Dedifferentiated amniotic fluid mesenchymal stem cell (primary cell): ENCODE data around the gene PXYLP1.
"Not testable (repeated sequence)": the region's sequence is repeated elsewhere in the genome, so short reads cannot be mapped to it uniquely, and the experiment has no call there.

Experiments used
- DNase-seq: peaks from one replicate; pipeline ENCODE4 v3.0.0-alpha.2; 2016; ENCODE audit errors: extremely low spot score

The PXYLP1 gene

DNA sequence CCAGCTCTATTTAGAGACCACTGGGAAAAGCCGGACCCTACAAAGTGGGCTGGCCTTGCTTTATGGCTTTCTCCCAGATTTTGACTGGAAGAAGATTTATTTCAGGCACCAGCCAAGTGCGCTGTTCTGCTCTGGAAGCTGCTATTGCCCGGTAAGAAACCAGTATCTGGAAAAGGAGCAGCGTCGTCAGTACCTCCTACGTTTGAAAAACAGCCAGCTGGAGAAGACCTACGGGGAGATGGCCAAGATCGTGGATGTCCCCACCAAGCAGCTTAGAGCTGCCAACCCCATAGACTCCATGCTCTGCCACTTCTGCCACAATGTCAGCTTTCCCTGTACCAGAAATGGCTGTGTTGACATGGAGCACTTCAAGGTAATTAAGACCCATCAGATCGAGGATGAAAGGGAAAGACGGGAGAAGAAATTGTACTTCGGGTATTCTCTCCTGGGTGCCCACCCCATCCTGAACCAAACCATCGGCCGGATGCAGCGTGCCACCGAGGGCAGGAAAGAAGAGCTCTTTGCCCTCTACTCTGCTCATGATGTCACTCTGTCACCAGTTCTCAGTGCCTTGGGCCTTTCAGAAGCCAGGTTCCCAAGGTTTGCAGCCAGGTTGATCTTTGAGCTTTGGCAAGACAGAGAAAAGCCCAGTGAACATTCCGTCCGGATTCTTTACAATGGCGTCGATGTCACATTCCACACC, 60.9 kb downstream of the PXYLP1 start:
- DNase-seq: no peak

- DNase-seq: no peak
Observed at GRCh38 chr3:141294301-141294700, 62.7 kb downstream of the PXYLP1 start.

DNA sequence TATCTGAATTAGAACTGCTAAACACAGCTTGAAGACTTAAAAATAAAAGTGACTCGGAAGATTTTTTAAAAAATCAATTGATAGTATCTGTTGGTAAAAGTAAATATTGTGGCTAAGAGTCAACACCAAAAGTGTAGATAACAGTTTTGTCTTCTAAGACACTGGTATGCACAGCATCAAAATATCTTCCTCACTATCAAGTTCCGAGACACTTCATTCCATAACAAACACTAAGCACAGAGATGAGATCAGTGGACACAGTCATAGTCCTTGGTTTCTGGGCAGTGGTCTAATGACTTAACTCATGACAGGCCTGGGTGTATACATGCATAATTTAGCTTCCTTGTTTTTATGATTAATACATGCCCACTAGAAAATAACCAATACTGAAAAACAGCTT, 63.2 kb downstream of the PXYLP1 start:
- DNase-seq: peak; percentile 61

DNA sequence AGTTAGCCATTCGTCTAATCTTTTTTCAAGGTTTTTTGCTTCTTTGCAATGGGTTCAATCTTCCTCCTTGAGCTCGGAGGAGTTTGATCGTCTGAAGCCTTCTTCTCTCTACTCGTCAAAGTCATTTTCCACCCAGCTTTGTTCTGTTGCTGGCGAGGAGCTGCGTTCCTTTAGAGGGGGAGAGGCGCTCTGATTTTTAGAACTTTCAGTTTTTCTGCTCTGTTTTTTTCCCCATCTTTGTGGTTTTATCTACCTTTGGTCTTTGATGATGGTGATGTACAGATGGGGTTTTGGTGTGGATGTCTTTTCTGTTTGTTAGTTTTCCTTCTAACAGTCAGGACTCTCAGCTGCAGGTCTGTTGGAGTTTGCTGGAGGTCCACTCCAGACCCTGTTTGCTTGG, 68.8 kb downstream of the PXYLP1 start:
- not testable (repeated sequence) for DNase-seq

GRCh38 chr3:141302364-141303141, 70.9 kb downstream of the PXYLP1 start:
- DNase-seq: peak; percentile 87

DNA sequence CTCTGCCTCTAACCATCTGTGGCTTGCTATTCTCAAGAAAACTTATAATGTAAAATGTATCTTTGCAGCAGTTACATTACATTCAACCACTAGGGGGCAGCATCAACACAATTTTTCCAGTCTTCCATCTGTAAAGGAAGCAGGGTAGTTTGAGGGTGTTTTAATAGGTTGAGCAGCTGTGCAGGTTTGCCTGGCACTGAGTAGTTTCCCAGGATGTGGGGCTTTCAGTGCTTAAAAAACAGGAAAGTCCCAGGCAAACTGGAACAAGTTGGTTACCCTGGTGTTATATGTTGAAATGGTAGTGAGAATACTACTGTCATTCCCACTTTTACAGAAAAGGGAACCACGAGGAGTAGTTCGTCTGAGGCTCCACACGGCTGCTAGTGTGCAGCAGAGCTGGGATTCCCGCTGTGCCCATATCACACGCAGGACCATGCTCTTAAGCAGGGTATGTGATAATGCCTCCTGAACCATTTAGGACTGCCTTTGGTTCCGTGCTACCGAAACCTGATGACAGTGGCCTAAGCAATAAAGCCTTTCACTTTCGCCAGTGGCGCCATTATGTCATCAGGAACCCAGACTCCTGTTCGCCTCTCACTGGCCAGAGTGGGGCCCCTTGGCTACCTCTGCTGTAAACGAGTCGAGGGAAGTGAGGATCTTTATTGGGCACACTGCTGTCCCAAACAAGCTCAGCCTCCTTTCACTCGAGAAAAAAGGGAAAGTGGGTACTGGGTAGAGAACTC, 72.0 kb downstream of the PXYLP1 start:
- DNase-seq: peak; percentile 88

GRCh38 chr3:141305436-141305835, 73.8 kb downstream of the PXYLP1 start:
- DNase-seq: no peak

GRCh38 chr3:141306276-141306675, 74.7 kb downstream of the PXYLP1 start:
- DNase-seq: no peak

DNA sequence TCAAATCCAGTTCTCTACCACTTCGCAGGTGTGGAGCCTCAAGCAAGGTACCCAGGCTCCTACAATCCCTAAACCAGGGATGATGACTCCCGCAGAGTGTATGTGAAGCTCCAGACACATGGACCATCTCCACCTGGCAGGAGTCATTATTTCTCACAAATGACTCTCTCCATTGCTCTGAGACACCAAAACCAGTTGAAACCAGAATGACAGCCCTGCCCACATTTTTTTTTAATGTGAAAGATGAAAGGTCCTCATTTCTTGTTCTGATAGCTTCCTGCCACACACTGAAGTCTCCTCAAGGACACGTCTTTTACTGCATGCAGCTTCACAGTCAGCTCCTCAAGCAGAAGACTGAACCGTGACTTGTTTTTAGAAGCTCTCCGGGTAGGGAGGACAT, 75.3 kb downstream of the PXYLP1 start:
- DNase-seq: no peak

GRCh38 chr3:141307351-141308059, 75.9 kb downstream of the PXYLP1 start:
- no peak for DNase-seq

- DNase-seq: no peak
Observed at GRCh38 chr3:141308588-141309218, 77.1 kb downstream of the PXYLP1 start.

- no peak for DNase-seq
Observed at GRCh38 chr3:141311170-141311495, 79.5 kb downstream of the PXYLP1 start.

DNA sequence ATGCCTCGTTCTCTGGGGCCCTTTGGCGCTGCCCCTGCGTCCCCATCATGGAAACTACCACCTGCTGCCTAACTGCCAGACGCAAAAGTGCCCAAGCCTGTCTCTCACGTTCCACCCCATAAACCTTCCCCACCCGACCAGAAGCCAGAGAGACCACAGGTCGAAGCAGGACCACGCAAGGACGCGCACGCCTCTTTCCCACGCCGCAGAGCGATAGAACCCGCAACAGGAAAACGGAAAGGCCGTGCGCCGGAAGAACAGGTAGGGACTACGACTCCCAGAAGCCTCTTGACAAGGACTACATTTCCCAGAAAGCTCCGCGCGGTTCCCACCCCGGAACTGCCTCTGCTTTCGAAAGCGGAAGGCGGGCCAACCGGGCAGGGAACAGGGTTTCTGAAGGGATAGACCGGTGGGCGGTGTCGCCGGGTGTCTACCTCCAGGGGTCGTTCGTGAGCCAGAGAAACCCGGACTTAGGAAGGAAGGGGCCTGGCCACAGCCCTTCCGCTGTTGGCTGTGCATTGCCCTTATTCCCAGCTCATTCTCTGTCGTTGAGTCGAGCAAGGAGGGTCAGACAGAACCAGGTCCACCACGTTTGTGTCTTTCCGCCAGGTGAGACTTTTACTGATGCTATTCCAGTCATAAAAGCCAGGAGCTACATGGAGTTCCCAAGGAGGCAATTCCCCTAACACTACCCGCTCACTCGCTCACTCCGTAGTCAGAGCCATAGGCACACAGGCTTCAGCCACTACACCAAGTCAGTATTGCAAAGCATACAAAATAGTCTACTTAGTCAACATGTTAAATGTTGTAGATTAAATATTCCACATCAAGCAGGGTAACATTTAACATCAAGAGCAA, 80.1 kb downstream of the PXYLP1 start:
- peak; percentile 97 for DNase-seq

GRCh38 chr3:141312354-141313092, 80.9 kb downstream of the PXYLP1 start:
- DNase-seq: no peak

GRCh38 chr3:141313093-141313683, 81.6 kb downstream of the PXYLP1 start:
- DNase-seq: no peak

DNA sequence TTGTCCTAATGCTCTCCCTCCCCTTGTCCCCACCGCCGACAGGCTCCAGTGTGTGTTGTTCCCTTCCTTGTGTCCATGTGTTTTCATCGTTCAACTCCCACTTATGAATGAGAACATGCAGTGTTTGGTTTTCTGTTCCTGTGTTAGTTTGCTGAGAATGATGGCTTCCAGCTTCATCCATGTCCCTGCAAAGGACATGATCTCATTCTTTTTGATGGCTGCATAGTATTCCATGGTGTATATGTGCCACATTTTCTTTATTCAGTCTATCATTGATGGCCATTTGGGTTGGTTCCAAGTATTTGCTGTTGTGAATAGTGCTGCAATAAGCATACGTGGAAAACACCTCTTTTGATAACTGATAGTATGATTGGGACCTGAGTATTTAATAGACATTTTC, 82.8 kb downstream of the PXYLP1 start:
- DNase-seq: not testable (repeated sequence)

DNA sequence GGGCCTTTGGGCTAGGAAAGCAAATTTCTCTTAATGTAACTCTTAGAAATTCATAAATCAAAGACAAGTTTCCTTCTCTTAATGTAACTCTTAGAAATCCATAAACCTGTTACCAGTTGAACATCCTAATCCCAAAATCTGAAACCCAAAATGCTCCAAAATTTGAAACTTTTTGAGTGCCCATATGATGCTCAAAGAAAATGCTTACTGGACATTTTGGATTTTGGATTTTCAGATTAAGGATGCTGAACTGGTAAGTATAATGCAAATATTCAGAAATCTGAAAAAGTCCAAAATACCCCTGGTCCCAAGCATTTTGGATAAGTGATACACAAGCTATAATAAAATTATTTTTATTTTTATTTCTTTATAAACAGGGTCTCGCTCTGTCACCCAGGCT, 85.2 kb downstream of the PXYLP1 start:
- no peak for DNase-seq

DNA sequence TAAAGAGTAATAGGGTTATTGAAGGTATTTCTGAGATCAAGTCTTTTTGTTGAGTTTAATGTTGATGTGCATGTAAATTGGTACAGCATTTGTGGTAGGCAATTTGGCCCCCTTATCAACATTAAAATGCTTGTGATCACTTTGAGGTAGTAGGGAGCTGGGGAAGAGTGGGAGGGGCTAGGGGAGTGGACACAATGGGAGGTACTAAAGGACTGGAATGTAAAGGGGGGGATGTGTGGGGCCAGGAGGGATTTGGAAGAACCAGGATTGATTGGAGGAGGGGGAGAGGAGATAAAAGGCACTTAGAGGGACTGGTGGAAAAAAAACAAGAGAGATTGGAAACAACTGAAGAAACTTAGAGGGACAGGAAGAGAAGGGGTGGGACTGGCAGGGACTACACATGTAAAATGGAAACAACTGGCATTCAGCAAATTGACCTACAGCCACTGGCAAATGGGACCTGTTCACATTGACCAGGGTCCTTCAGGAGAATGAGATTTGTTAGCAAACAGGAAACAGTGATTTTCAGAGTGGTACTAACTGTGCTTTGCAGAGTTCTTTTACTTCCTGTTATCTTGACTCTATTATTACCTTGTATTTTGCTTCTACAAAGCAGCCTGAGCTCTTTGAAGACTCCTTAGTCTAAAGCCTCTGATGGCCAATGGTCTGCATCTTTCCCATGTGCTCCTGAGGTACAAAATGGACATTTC, 88.9 kb downstream of the PXYLP1 start:
- DNase-seq: no peak

DNA sequence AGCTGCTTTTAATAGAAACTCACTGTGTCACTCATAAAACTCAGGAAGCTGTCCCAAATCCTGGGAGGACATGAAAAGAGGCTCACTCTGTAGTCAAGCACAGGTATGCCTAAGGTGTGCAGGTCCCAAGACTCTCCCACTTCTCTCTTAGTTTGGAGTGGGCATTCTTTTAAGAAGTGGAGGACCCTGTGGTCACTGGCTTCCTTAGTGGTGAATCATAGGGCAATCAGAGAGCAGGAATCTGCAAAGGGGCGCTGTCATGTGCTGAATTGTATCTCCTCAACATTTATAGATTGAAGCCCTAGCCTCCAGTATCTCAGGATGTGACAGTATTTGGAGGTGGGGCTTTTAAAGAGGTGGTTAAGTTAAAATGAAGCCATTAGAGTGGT, 89.5 kb downstream of the PXYLP1 start:
- no peak for DNase-seq
